H1 (cell line): ENCODE results near the gene FLT1. TPM values are rescaled to one million over a fixed set of nuclear protein-coding genes. Genes with fewer than 3 reads are reported as not detected.

Experiments
- CTCF ChIA-PET: fragments of 300-600 bp; sonication (Branson Sonifier 250); formaldehyde crosslinking; loops from one replicate; lab custom pipeline; 2021; ENCODE audit not compliant: partially characterized antibody; lab: Charles Lee
- POLR2A ChIA-PET: fragments of 300-600 bp; sonication (Branson Sonifier 250); formaldehyde crosslinking; loops from one replicate; lab custom pipeline; 2021; ENCODE audit warnings: inconsistent platforms; ENCODE audit not compliant: partially characterized antibody; lab: Charles Lee
- DNase-seq, 2 experiments: peaks; one replicate each; pipeline versions ENCODE4 v3.0.0 to v3.0.0-alpha.2; 2010 to 2022; ENCODE audit warnings: low spot score in 2 of 2, low read depth in 1 of 2, mixed read lengths in 1 of 2
- FAIRE-seq: peaks from 2 replicates; lab custom pipeline; 2011; peaks lifted over from hg19 to GRCh38; lab: Jason Lieb, UNC
- H2AFZ ChIP-seq: 2 replicates; pipeline ENCODE4 v1.8.1; 2012; ENCODE audit warnings: low read length, inconsistent platforms
- H2AK5ac ChIP-seq: 2 replicates; pipeline ENCODE4 v1.6.1; 2013; ENCODE audit warnings: low read depth, low read length
- H2BK120ac ChIP-seq: replicated peaks from 2 replicates; pipeline ENCODE3; 2013; ENCODE audit warnings: low read depth, low read length, inconsistent platforms
- H2BK12ac ChIP-seq: 2 replicates; pipeline ENCODE4 v1.6.1; 2013; ENCODE audit warnings: low read depth, low read length
- H2BK15ac ChIP-seq: 2 replicates; pipeline ENCODE4 v1.6.1; 2013; ENCODE audit warnings: low read length
- H2BK20ac ChIP-seq: 2 replicates; pipeline ENCODE4 v1.6.1; 2013; ENCODE audit warnings: low read length
- H2BK5ac ChIP-seq: 2 replicates; pipeline ENCODE4 v1.6.1; 2013; ENCODE audit warnings: low read depth, low read length
- H3K14ac ChIP-seq: 2 replicates; pipeline ENCODE4 v1.6.1; 2013; ENCODE audit warnings: inconsistent platforms; ENCODE audit not compliant: insufficient read length
- H3K18ac ChIP-seq: 2 replicates; pipeline ENCODE4 v1.6.1; 2013; ENCODE audit warnings: low read length; ENCODE audit errors: extremely low read depth
- H3K23ac ChIP-seq: 2 replicates; pipeline ENCODE4 v1.6.1; 2013; ENCODE audit warnings: inconsistent platforms; ENCODE audit not compliant: insufficient read length
- H3K23me2 ChIP-seq: 2 replicates; pipeline ENCODE4 v1.6.1; 2013; ENCODE audit warnings: low read depth, low read length
- H3K27ac ChIP-seq: 2 replicates; pipeline ENCODE4 v1.6.1; 2011; ENCODE audit warnings: low read depth, low read length, inconsistent platforms
- H3K27me3 ChIP-seq, 4 experiments: replicated peaks in 1 of 4; 1 replicate in 1 of 4; 2 replicates in 3 of 4; pipeline versions ENCODE4 v1.6.1 to v1.8.1; 2011 to 2013; ENCODE audit warnings: low read length in 3 of 4, mild to moderate bottlenecking in 3 of 4, inconsistent platforms in 2 of 4, mixed read lengths in 2 of 4, moderate library complexity in 1 of 4; ENCODE audit not compliant: control insufficient read depth in 3 of 4, insufficient read depth in 3 of 4; ENCODE audit errors: extremely low read depth in 1 of 4
- H3K36me3 ChIP-seq, 4 experiments: 2 replicates each; pipeline versions ENCODE4 v1.6.1 to v1.8.1; 2011 to 2013; ENCODE audit warnings: mild to moderate bottlenecking in 4 of 4, low read length in 3 of 4, moderate library complexity in 2 of 4, control low read depth in 1 of 4, inconsistent platforms in 1 of 4; ENCODE audit not compliant: insufficient read depth in 4 of 4, control insufficient read depth in 2 of 4
- H3K4ac ChIP-seq: replicated peaks from 2 replicates; pipeline ENCODE3; 2013; ENCODE audit warnings: low read length, low read depth, mixed read lengths, inconsistent platforms; ENCODE audit not compliant: insufficient read length
- H3K4me1 ChIP-seq, 4 experiments: replicated peaks in 1 of 4; 1 replicate in 1 of 4; 2 replicates in 3 of 4; pipeline versions ENCODE4 v1.6.1 to v1.8.1; 2011 to 2013; ENCODE audit warnings: low read length in 3 of 4, inconsistent platforms in 2 of 4, mixed read lengths in 1 of 4; ENCODE audit not compliant: insufficient read depth in 4 of 4, control insufficient read depth in 3 of 4
- H3K4me2 ChIP-seq, 2 experiments: 2 replicates each; pipeline versions ENCODE4 v1.6.1 to v1.8.1; 2011 to 2013; ENCODE audit warnings: low read depth in 2 of 2, low read length in 2 of 2, control low read depth in 1 of 2, inconsistent platforms in 1 of 2, mild to moderate bottlenecking in 1 of 2; ENCODE audit not compliant: insufficient read depth in 1 of 2
- H3K4me3 ChIP-seq, 4 experiments: fragments of 200-600, 300-600 bp in 1 of 4; sonication (generic), shearing (Covaris generic), sonication (Bioruptor Twin) in 1 of 4; 2 replicates each; pipeline versions ENCODE4 v1.5.1 to v1.8.1; 2011 to 2016; ENCODE audit warnings: low read length in 4 of 4, low read depth in 3 of 4, control low read depth in 2 of 4, inconsistent platforms in 2 of 4, mild to moderate bottlenecking in 2 of 4, mixed read lengths in 1 of 4, moderate library complexity in 1 of 4; ENCODE audit not compliant: insufficient read depth in 2 of 4; ENCODE audit errors: extremely low read depth in 1 of 4
- H3K56ac ChIP-seq: replicated peaks from 2 replicates; pipeline ENCODE3; 2013; ENCODE audit warnings: low read depth, mild to moderate bottlenecking, mixed read lengths, low read length, inconsistent platforms; ENCODE audit not compliant: insufficient read length
- H3K79me1 ChIP-seq: 2 replicates; pipeline ENCODE4 v1.6.1; 2013; ENCODE audit warnings: low read depth, low read length, control low read depth
- H3K79me2 ChIP-seq, 2 experiments: 2 replicates each; pipeline versions ENCODE4 v1.6.1 to v1.8.1; 2012 to 2013; ENCODE audit warnings: low read length in 2 of 2, mild to moderate bottlenecking in 2 of 2, inconsistent platforms in 1 of 2; ENCODE audit not compliant: insufficient read depth in 2 of 2, control insufficient read depth in 1 of 2
- H3K9ac ChIP-seq, 4 experiments: replicated peaks in 1 of 4; 1 replicate in 1 of 4; 2 replicates in 3 of 4; pipeline versions ENCODE4 v1.6.1 to v1.8.1; 2011 to 2013; ENCODE audit warnings: low read depth in 3 of 4, low read length in 3 of 4, control low read depth in 2 of 4, mild to moderate bottlenecking in 2 of 4, moderate library complexity in 2 of 4, inconsistent platforms in 1 of 4; ENCODE audit errors: extremely low read depth in 1 of 4
- H3K9me3 ChIP-seq, 2 experiments: 2 replicates each; pipeline versions ENCODE4 v1.6.1 to v1.8.1; 2012 to 2013; ENCODE audit warnings: mild to moderate bottlenecking in 2 of 2, moderate library complexity in 2 of 2, control low read depth in 1 of 2, inconsistent platforms in 1 of 2, low read depth in 1 of 2, low read length in 1 of 2, mixed read lengths in 1 of 2; ENCODE audit not compliant: insufficient read depth in 2 of 2
- H4K20me1 ChIP-seq, 2 experiments: replicated peaks in 1 of 2; 2 replicates each; pipeline versions ENCODE3 to v1.8.1; 2011 to 2013; ENCODE audit warnings: inconsistent platforms in 2 of 2, low read length in 2 of 2, mild to moderate bottlenecking in 1 of 2; ENCODE audit not compliant: insufficient read depth in 2 of 2, control insufficient read depth in 1 of 2
- H4K5ac ChIP-seq: 2 replicates; pipeline ENCODE4 v1.6.1; 2013; ENCODE audit warnings: low read length, low read depth, mixed read lengths, inconsistent platforms; ENCODE audit not compliant: insufficient read length
- H4K8ac ChIP-seq: 2 replicates; pipeline ENCODE4 v1.8.0; 2013; ENCODE audit warnings: mild to moderate bottlenecking, moderate library complexity, low read length, inconsistent platforms; ENCODE audit not compliant: insufficient read depth; ENCODE audit errors: extremely low read depth
- H4K91ac ChIP-seq: replicated peaks from 2 replicates; pipeline ENCODE3; 2013; ENCODE audit warnings: low read length, mixed read lengths, inconsistent platforms; ENCODE audit not compliant: insufficient read length
- ASH2L ChIP-seq: fragments of 200-600, 300-600 bp; sonication (generic); IDR thresholded peaks from one replicate; pipeline ENCODE4 v1.7.1; 2017; ENCODE audit warnings: low read length
- BRCA1 ChIP-seq: IDR thresholded peaks from 2 replicates; pipeline ENCODE4 v1.6.1; 2012; ENCODE audit warnings: low read depth, low read length, improper control_type of control experiment
- CEBPB ChIP-seq: IDR thresholded peaks from 2 replicates; pipeline ENCODE4 v1.6.1; 2012; ENCODE audit warnings: low read depth, low read length
- CHD2 ChIP-seq: IDR thresholded peaks from 2 replicates; pipeline ENCODE4 v1.6.1; 2012; ENCODE audit warnings: low read length, improper control_type of control experiment
- CTBP2 ChIP-seq: IDR thresholded peaks from 2 replicates; pipeline ENCODE4 v1.7.0; 2011; ENCODE audit warnings: borderline replicate concordance, mild to moderate bottlenecking, moderate library complexity, mixed read lengths, low read length; ENCODE audit not compliant: insufficient read depth, insufficient read length
- GABPA ChIP-seq: IDR thresholded peaks from 2 replicates; pipeline ENCODE4 v1.6.1; 2011; ENCODE audit warnings: mild to moderate bottlenecking, low read length, moderate library complexity, borderline replicate concordance; ENCODE audit not compliant: insufficient read depth
- KDM1A ChIP-seq: fragments of 200-600, 300-600 bp; sonication (generic); IDR thresholded peaks from 2 replicates; pipeline ENCODE4 v1.7.1; 2016; ENCODE audit warnings: mild to moderate bottlenecking, low read length, borderline replicate concordance
- NANOG ChIP-seq: IDR thresholded peaks from 2 replicates; pipeline ENCODE4 v1.6.1; 2011; ENCODE audit warnings: low read length, low read depth, mild to moderate bottlenecking, inconsistent platforms; ENCODE audit not compliant: insufficient read depth, poor library complexity, severe bottlenecking
- NRF1 ChIP-seq: IDR thresholded peaks from 2 replicates; pipeline ENCODE4 v1.6.1; 2011; ENCODE audit warnings: mild to moderate bottlenecking, low read depth, low read length, improper control_type of control experiment
- PHF8 ChIP-seq: fragments of 200-600 bp; sonication (generic); conservative IDR thresholded peaks from 2 replicates; pipeline ENCODE4 v1.7.1; 2012; ENCODE audit warnings: low read depth, mild to moderate bottlenecking, inconsistent platforms, low read length, moderate library complexity
- SIN3A ChIP-seq, 2 experiments: IDR thresholded peaks in 1 of 2; conservative IDR thresholded peaks in 1 of 2; 2 replicates each; pipeline ENCODE4 v1.6.1; 2011 to 2012; ENCODE audit warnings: low read length in 2 of 2, improper control_type of control experiment in 1 of 2, low read depth in 1 of 2, mild to moderate bottlenecking in 1 of 2
- WGBS, 2 experiments: shearing (Covaris generic) in 1 of 2; methylation state at CpG; one replicate each; pipeline versions ENCODE4 v1.1.6 to v1.1.7; 2013 to 2015; ENCODE audit warnings: low lambda C conversion rate in 2 of 2, mixed read lengths in 2 of 2, inconsistent platforms in 1 of 2, low coverage in 1 of 2, missing lambda C conversion rate in 1 of 2; ENCODE audit not compliant: insufficient replicate concordance in 2 of 2, insufficient coverage in 1 of 2, insufficient read length in 1 of 2; ENCODE audit errors: extremely low coverage in 1 of 2, missing lambda C conversion rate in 1 of 2; 5-methylcytosine and 5-hydroxymethylcytosine counted together
- polyA plus RNA-seq, 7 experiments: library from polyadenylated mRNA; depleted of rRNA in 3 of 7; stranded (reverse) in 5 of 7; unstranded in 2 of 7; fragments of >200 nt in 5 of 7; fragments of 200-250 nt in 2 of 7; gene quantifications; 1 replicate in 5 of 7; 2 replicates in 1 of 7; 4 replicates in 1 of 7; pipeline versions ENCODE4 v1.2.1 to v1.2.3, GENCODE V29; 2011 to 2013; ENCODE audit warnings: missing spikeins in 2 of 7, mixed read lengths in 2 of 7
- total RNA-seq: library from RNA; stranded (reverse); fragmentation: NEBNext Ultra II Directional; extraction: Animal tissue kit (Norgen Biotek cat#: 25700); gene quantifications from 2 replicates; pipeline ENCODE4 v1.2.1, GENCODE V29; 2021

FLT1 gene
- total and polyA plus RNA-seq, 2 of the 8 experiments (the other 6 are each of a cell fraction or from before 2014, with no cell fraction given) = 19.7 to 90.2 TPM

GRCh38 chr13:28528388-28528787, 33.5 kb upstream of the FLT1 start:
- CTCF ChIA-PET = interaction anchor here (0.9 to 1.5 kb wide), 4 partner anchors 13 to 112 kb away, joined by 3 to 4 read pairs (median 3); no protein-coding TSS in a partner anchor
- H4K8ac ChIP-seq = no peak overlapping the region
- POLR2A ChIA-PET = interaction anchor here (1.1 kb wide), 1 partner anchor 24 kb away, joined by 3 read pairs; no protein-coding TSS in a partner anchor
- no peaks in the 10 kb centered on the region for H3K36me3 ChIP-seq
- no peak overlapping the region for H3K4me2 ChIP-seq
- H3K23me2 ChIP-seq = peaks cover 15% of the 10 kb centered on the region
- FAIRE-seq (no peak), DNase-seq (no peak)
- H2BK5ac ChIP-seq = no peak overlapping the region
- H3K27me3 ChIP-seq = peaks cover 0 to 8% (median 6%) of the 10 kb centered on the region in 4 experiments; a peak in 5 of 7 replicates
- H2BK15ac ChIP-seq = no peak overlapping the region
- no peak overlapping the region for H3K4ac ChIP-seq
- TF ChIP-seq ASH2L (no peak), CHD2 (no peak), BRCA1 (no peak), CTBP2 (no peak), SIN3A (conservative IDR thresholded peaks at IDR 0.05 in 1 of 2, IDR thresholded peaks at IDR 0.05 in 1 of 2; ENCODE audit: low read depth in 1 of 2, low read length in 2 of 2) (no peak), GABPA (no peak), KDM1A (no peak), NRF1 (no peak), NANOG (no peak), PHF8 (no peak), CEBPB (no peak)
- H3K18ac ChIP-seq = no peak overlapping the region
- H3K9me3 ChIP-seq = no peaks in the 10 kb centered on the region
- H2AK5ac ChIP-seq = no peak overlapping the region
- H4K5ac ChIP-seq = no peak overlapping the region
- no peak overlapping the region for H2AFZ ChIP-seq
- H4K20me1 ChIP-seq = peaks cover 0 to 3% of the 10 kb centered on the region in 2 experiments
- no peak overlapping the region for H3K27ac ChIP-seq
- H3K23ac ChIP-seq = no peak overlapping the region
- no peak overlapping the region for H2BK20ac ChIP-seq
- no peak overlapping the region for H3K56ac ChIP-seq
- no peaks in the 10 kb centered on the region for H3K79me1 ChIP-seq
- WGBS, 2 experiments = 79% methylated on average over 3 of the region's 3 CpGs; no CpG with 5 or more reads in 1 of the 2 experiments
- H3K14ac ChIP-seq = no peak overlapping the region
- no peak overlapping the region for H3K9ac ChIP-seq
- H4K91ac ChIP-seq = no peak overlapping the region
- H3K4me1 ChIP-seq = peaks cover 8 to 18% (median 13%) of the 10 kb centered on the region in 4 experiments
- no peak overlapping the region for H3K4me3 ChIP-seq
- no peak overlapping the region for H2BK12ac ChIP-seq
- H3K79me2 ChIP-seq = no peaks in the 10 kb centered on the region; a peak in 1 of 4 replicates
- no peak overlapping the region for H2BK120ac ChIP-seq
